Tibial artery (tissue), 4 donors: Measurements from ENCODE around the gene ZNF12.
"Not testable (repeated sequence)": the region's sequence is repeated elsewhere in the genome, so short reads cannot be mapped to it uniquely, and the experiment has no call there.

ENCODE experiments used
- DNase-seq, 2 donors: peaks; one replicate each; pipeline ENCODE4 v3.0.0-alpha.2; 2019
- H3K27ac ChIP-seq, 2 donors: fragments of 200-600 bp; sonication (generic) in 1 of 2; 1 replicate in 1 of 2; 2 replicates in 1 of 2; pipeline ENCODE4 v1.5.1; 2018 to 2019; ENCODE audit warnings: mild to moderate bottlenecking in 1 of 2
- H3K27me3 ChIP-seq, 2 donors: fragments of 200-600 bp; sonication (generic) in 1 of 2; one replicate each; pipeline versions ENCODE4 v1.5.1 to v1.6.0; 2016 to 2019
- H3K36me3 ChIP-seq, 3 donors: fragments of 200-600 bp; sonication (generic) in 2 of 3; one replicate each; pipeline ENCODE4 v1.5.1; 2016 to 2019; ENCODE audit warnings: mild to moderate bottlenecking in 2 of 3
- H3K4me1 ChIP-seq, 4 donors: fragments of 200-600 bp; sonication (generic) in 2 of 4; 1 replicate in 3 of 4; 2 replicates in 1 of 4; pipeline ENCODE4 v1.5.1; 2016 to 2019
- H3K4me3 ChIP-seq, 2 donors: fragments of 200-600 bp; sonication (generic) in 1 of 2; 1 replicate in 1 of 2; 2 replicates in 1 of 2; pipeline ENCODE4 v1.5.1; 2018 to 2019; ENCODE audit warnings: mild to moderate bottlenecking in 2 of 2
- H3K9me3 ChIP-seq, 3 donors: fragments of 200-600 bp; sonication (generic) in 1 of 3; one replicate each; pipeline ENCODE4 v1.5.1; 2016 to 2019
- intact Hi-C: fragments of 100-400 bp; cut with DNase I; formaldehyde crosslinking; loops from one replicate; pipeline ENCODE4 v1.15.0; 2023; ENCODE audit warnings: low total_unique reads
- TF ChIP-seq, protein P1 (sequence below), 2 experiments: fragments of 200-600 bp in 1 of 2; fragments of 450-650 bp in 1 of 2; IDR thresholded peaks; one replicate each; pipeline ENCODE4 v1.5.1; 2017 to 2019; ENCODE audit warnings: antibody characterized with exemption in 2 of 2, mild to moderate bottlenecking in 1 of 2, moderate library complexity in 1 of 2

The ZNF12 gene

DNA sequence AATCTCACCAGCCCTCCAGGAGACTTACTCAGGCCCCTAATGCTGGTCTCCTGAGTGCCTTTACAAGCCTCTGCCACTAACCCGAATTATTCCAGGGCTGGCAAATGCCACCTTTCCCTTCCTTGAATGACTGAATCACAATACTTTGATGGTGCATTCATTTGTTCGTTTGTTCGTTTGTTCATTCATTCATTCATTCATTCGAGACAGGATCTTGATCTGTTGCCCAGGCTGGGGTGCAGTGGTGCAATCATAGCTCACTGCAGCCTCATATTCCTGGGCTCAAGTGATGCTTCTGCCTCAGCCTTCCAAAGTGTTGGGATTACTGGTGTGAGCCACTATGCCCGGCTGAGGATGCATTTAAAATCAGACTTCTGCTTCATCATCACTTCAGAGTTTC, 6.0 kb downstream of the ZNF12 start:
- Histone ChIP-seq H3K4me3 (no peak overlapping the region), H3K27ac (no peak overlapping the region), H3K36me3 (peaks cover 77 to 86% (median 77%) of the 10 kb centered on the region in 3 donors), H3K9me3 (peaks cover 0 to 39% (median 35%) of the 10 kb centered on the region in 3 donors), H3K27me3 (no peaks in the 10 kb centered on the region), H3K4me1 (peaks cover 0 to 28% (median 22%) of the 10 kb centered on the region in 4 donors)
- intact Hi-C loops, result no loop called here
- TF ChIP-seq, protein P1, sequence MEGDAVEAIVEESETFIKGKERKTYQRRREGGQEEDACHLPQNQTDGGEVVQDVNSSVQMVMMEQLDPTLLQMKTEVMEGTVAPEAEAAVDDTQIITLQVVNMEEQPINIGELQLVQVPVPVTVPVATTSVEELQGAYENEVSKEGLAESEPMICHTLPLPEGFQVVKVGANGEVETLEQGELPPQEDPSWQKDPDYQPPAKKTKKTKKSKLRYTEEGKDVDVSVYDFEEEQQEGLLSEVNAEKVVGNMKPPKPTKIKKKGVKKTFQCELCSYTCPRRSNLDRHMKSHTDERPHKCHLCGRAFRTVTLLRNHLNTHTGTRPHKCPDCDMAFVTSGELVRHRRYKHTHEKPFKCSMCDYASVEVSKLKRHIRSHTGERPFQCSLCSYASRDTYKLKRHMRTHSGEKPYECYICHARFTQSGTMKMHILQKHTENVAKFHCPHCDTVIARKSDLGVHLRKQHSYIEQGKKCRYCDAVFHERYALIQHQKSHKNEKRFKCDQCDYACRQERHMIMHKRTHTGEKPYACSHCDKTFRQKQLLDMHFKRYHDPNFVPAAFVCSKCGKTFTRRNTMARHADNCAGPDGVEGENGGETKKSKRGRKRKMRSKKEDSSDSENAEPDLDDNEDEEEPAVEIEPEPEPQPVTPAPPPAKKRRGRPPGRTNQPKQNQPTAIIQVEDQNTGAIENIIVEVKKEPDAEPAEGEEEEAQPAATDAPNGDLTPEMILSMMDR (IDR thresholded peaks at IDR 0.05), result no peak
- no peak for DNase-seq

DNA sequence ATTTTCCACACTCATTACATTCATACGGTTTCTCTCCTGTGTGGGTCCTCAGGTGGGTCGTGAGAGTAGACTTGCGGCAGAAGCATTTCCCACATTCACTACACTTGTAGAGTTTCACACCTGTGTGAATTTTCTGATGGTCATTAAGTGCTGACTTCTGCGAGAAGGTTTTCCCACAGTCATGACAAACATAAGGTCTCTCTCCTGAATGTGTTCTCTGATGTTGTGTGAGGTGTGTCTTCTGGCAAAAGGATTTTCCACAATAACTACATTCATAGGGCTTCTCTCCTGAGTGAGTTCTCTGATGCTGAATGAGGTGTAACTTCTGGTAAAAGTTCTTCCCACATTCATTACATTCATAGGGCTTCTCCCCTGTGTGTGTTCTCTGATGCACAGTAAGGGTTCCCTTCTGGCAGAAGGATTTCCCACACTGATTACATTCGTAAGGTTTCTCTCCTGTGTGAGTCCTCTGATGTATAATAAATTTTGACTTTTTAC, 15.1 kb downstream of the ZNF12 start:
- DNase-seq, result no peak
- intact Hi-C loops, result no loop called here
- H3K36me3 ChIP-seq, result peaks cover 100% of the 10 kb centered on the region in 3 donors
- no peaks in the 10 kb centered on the region for H3K27me3 ChIP-seq
- no peaks in the 10 kb centered on the region for H3K4me1 ChIP-seq
- peaks cover 31 to 100% (median 96%) of the 10 kb centered on the region in 3 donors for H3K9me3 ChIP-seq
- no peak overlapping the region for H3K27ac ChIP-seq
- TF ChIP-seq, protein P1 (IDR thresholded peaks at IDR 0.05), result no peak
- no peak overlapping the region for H3K4me3 ChIP-seq

DNA sequence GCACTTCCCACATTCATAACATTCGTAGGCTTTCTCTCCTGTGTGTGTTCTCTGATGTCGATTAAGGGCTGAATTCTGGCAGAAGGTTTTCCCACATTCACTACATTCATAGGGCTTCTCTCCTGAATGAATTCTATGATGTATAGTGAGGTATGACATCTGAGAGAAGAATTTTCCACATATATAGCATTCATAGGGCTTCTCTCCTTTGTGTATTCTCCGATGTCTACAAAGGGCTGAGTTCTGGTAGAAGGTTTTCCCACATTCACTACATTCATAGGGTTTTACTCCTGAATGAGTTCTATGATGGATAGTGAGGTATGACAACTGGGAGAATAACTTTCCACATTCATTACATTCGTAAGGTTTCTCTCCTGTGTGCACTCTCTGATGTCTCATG, 15.6 kb downstream of the ZNF12 start:
- no peak overlapping the region for H3K4me3 ChIP-seq
- H3K9me3 ChIP-seq, result peaks cover 31 to 100% (median 96%) of the 10 kb centered on the region in 3 donors
- TF ChIP-seq, protein P1 (IDR thresholded peaks at IDR 0.05), result no peak
- no peak overlapping the region for H3K27ac ChIP-seq
- DNase-seq, result no peak
- H3K27me3 ChIP-seq, result no peaks in the 10 kb centered on the region
- intact Hi-C loops, result no loop called here
- peaks cover 98 to 100% (median 99%) of the 10 kb centered on the region in 3 donors for H3K36me3 ChIP-seq
- H3K4me1 ChIP-seq, result no peaks in the 10 kb centered on the region

DNA sequence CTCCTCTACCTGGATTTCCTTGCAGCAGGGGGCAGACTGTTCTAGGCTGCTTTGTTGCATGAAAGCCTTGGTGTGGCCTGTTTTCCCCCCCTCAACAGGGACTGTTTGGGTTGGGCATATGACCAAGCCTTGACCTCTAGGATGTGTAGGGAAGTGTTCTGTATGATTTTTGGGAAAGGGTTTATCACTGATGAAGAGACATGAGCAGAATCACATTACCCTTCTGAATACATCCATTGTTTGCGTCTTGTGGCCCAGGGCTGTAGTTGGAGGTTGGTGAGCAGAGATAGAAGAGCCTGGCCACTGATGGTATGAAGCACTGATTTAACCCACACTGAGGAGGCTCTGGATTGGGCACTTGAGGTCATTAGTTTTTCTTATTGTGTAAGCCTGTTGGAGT, 26.6 kb downstream of the ZNF12 start:
- Histone ChIP-seq H3K9me3 (peaks cover 31 to 97% (median 96%) of the 10 kb centered on the region in 3 donors), H3K4me1 (no peaks in the 10 kb centered on the region), H3K27ac (no peak overlapping the region), H3K4me3 (no peak overlapping the region), H3K36me3 (peaks cover 0 to 17% (median 10%) of the 10 kb centered on the region in 3 donors), H3K27me3 (no peaks in the 10 kb centered on the region)
- DNase-seq, result no peak
- TF ChIP-seq, protein P1 (IDR thresholded peaks at IDR 0.05), result no peak
- intact Hi-C loops, result no loop called here

DNA sequence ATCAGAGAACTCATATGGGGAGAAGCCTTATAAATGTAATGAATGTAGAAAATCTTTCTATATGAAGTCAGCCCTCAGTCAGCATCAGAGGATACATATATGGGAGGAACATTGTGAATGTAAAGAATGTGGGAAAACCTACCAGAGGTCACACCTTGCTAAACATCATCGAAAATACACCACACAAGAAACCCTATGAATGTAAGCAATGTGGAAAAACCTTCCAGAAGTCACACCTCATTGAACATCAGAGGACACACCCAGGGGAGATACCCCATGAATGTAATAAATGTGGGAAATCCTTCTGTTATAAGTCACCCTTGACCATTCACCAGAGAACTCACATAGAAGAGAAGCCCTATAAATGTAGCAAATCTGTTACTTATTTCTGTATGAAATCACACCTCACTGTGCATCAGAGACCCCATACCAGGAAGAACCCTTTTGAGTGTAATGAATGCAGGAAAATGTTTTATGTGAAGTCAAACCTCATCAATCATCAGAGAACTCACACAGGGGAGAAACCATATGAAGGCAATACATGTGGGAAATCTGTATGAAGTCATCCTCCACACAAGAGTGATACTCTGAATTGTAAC, 30.8 kb downstream of the ZNF12 start:
- Histone ChIP-seq H3K27me3 (no peaks in the 10 kb centered on the region), H3K4me3 (no peak overlapping the region), H3K9me3 (peaks cover 42 to 89% (median 77%) of the 10 kb centered on the region in 3 donors), H3K4me1 (no peaks in the 10 kb centered on the region), H3K36me3 (no peaks in the 10 kb centered on the region), H3K27ac (no peak overlapping the region)
- intact Hi-C loops, result no loop called here
- TF ChIP-seq, protein P1 (IDR thresholded peaks at IDR 0.05), result no peak
- DNase-seq, result no peak

DNA sequence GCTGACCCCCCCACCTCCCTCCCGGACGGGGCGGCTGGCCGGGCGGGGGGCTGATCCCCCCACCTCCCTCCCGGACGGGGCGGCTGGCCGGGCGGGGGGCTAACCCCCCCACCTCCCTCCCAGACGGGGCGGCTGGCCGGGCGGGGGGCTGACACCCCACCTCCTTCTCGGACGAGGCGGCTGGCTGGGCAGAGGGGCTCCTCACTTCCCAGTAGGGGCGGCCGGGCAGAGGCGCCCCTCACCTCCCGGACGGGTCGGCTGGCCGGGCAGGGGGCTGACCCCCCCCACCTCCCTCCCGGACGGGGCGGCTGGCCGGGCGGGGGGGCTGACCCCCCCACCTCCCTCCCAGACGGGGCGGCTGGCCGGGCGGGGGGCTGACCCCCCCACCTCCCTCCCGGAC, 35.9 kb downstream of the ZNF12 start:
- H3K4me1 ChIP-seq, H3K27me3 ChIP-seq, DNase-seq, intact Hi-C loops, H3K27ac ChIP-seq, H3K36me3 ChIP-seq, H3K4me3 ChIP-seq: not testable (repeated sequence)
- peaks cover 24 to 48% (median 28%) of the 10 kb centered on the region in 3 donors for H3K9me3 ChIP-seq
